ENCODE measurements around the gene PIM3.

PIM3 gene

DNA sequence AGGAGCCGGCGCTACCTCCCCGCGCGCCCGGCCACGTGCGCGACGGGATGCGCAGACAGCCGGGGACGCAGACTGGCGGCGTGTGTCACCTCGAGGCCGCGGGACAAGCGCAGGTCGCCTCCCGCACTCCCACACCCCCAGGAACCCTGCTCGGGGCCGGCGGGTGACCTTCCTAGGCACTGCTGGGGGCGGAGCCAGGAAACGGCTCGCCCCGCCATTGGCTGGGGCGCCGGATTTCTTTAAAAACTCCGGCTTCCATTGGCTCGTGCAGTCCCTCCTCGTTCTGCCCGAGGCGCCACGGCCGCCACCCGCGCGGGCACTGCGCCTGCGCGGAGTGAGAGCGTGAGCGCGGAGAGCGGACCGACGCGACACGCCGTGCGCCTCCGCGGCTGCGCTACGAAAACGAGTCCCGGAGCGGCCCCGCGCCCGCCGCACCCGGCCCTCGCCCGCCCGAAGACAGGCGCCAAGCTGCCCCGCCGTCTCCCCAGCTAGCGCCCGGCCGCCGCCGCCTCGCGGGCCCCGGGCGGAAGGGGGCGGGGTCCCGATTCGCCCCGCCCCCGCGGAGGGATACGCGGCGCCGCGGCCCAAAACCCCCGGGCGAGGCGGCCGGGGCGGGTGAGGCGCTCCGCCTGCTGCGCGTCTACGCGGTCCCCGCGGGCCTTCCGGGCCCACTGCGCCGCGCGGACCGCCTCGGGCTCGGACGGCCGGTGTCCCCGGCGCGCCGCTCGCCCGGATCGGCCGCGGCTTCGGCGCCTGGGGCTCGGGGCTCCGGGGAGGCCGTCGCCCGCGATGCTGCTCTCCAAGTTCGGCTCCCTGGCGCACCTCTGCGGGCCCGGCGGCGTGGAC lies at the start of gene PIM3:
Gene PIM3, plus strand, starts transcription at position 614 of the 846 bp plus-strand sequence. Its CDS starts 176 bp downstream, at position 790.
- peak; percentile 95 for DNase-seq (ENCODE audit: low spot score)

DNA sequence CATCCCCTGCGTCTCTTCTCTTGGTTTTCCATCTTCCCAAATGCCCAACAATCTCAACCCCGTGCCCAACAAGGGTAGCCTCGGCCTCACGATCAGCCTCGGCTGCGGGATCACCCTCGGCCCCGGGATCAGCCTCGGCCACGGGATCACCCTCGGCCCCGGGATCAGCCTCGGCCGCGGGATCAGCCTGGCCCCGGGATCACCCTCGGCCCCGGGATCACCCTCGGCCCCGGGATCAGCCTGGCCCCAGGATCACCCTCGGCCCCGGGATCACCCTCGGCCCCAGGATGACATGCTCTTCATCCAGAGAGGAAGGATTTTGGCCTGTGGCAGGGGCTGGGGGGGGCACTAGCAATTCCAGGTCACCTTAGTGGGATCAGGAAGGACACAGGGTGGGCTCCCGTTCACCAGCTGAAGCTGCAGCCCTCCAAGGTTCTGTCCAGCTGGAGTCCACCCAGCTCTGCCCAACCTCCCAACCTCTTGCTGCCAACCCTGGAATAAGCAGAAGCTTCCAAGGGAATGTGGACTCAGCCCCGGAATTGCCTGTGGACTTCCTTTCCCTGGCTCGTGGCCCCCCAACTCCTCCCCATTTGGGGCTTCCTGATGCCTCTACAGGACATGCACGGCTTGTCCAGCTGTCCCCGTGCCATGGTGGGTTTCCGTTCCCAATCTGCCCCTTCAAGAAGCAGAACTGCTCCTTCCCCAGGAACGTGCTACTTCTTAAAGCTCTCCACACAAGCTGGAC lies 48.5 kb upstream of the PIM3 start:
- DNase-seq (ENCODE audit: low spot score) = no peak

DNA sequence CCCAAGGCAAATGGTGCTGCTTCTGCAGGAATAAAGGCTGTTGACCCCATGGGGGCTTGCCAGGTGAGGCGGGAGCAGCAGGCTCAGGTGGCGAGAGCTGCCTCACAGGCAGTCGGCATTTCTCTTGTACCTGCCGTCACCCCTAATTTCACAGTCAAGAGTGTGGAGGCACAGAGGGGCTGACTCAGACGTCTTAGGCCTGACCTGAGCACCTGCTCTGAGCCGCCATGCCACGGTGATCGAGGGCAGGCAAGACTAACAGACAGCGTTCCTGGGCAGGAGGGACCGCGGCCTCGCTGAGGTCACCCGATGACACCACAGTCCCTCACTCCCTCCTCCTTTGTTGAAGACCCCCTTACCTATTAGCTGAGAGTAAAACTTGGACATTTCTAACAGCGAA lies 47.5 kb upstream of the PIM3 start:
- DNase-seq (ENCODE audit: low spot score) = no peak

DNA sequence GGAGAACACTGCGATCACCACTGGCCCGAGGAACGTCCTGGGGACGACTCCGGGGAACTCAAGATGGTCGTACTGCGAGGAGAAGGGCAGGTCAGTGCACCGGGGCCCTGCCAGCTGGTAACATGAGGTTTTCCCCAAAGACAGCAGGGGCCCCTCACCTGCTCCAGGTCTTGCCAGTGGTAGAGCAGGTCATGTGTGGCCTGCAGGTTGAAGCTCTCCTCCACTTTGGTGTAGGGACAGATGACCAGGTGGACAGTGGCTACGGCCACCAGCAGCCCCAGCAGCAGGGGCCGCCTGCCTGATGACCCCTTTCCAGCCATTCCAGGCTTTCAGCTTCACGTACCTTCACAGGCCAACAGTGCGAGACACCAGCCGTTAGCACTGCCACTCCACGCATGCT lies 47.1 kb upstream of the PIM3 start:
- DNase-seq (ENCODE audit: low spot score) = no peak

DNA sequence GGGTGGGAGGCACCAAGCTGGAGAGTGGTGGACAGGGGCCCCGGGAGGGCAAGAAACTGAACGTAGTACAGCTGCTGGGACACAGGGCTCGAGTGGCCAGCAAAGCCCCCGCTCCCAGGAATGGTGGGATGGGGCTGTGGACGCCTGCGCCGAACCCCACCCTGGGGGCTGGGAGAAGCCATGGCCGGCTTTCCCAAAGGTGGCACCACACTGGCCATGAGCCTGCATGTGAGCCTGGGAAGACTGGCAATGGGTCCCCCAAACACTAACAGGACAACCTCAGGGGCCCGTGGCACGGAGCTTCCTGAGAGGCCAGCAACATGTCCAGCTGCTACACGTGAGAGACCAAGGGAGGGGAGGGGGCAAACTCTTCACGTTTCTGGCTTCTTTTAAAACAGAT lies 46.3 kb upstream of the PIM3 start:
- DNase-seq (ENCODE audit: low spot score) = no peak

DNA sequence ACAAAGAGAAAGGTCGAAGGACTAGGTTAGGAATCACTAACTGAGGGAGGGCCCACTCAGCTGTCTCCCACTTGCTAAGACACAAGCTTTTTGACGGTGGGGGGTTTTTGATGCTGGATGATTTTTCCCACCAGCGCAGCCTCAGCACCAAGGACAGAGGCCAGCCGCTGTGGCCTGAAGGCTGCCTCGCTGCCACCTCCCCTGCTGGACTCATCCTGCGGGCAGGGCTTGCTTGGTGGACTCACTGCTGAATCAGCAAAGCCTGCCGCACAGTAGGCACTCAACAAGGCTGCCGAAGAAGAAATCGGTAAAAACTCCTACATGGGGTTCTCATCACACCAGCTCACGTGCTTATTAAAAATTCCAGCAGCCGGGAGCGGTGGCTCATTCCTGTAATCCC lies 45.0 kb upstream of the PIM3 start:
- no peak for DNase-seq (ENCODE audit: low spot score)

DNA sequence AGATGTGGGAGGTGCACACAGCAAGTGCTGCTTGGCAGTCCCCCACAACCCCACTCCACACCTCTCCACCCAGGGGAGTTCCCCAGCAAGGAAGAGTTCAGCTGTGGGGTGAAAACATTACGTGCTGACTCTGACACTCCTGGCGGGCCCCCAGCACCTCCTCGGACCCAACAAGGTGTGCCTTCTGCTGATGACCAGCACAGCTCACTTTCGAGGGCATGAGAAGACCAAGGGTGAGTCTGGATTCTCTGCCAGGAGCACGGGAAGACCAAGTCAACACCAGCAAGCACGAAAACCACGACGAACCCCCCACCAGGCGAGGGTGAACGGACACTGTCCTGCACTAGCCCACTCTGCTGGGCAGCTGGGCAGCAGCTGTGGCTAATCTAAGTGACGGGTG lies 43.7 kb upstream of the PIM3 start:
- DNase-seq (ENCODE audit: low spot score) = no peak

DNA sequence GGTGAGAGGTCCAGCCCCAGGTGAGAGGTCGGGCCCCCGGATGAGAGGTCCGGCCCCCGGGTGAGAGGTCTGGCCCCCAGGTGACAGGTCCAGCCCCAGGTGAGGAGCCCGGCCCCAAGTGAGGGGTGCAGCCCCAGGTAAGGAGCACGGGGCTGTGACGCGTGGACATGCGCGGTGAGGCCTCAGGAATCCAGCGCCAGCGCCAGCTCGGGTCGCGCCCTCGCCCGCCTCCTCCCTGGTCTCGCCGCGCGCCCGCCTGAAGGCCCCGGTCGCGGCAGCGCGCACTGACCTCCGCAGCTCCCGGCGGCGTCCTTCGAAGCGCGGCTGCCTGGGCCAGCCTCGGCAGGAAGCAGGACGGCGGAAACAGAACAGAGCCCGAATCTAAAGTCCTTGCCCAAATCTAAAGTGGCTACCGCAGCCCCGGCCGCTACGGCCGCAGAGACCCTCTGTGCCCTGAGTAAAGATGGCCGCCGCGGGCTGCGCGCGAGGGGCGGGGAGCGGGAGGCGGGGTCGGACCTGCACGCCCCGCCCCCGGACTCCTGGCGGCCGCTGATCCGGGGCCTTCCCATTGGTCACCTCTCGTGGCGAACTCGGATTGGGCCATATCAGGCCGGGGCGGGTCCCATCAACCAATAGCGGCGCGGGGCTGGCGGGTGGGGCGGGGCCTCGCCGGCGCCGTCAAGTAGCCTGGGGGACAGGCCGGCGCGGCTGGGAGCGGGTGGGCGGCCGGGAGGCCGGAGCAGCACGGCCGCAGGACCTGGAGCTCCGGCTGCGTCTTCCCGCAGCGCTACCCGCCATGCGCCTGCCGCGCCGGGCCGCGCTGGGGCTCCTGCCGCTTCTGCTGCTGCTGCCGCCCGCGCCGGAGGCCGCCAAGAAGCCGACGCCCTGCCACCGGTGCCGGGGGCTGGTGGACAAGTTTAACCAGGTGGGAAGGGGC lies 42.3 kb upstream of the PIM3 start, which contains the start of the genes ALG12 and CRELD2:
Gene ALG12, minus strand, starts transcription at position 465 of the 937 bp plus-strand sequence. CDS start 4,673 bp downstream, outside the sequence.
Gene CRELD2, plus strand, starts transcription at position 661 of the 937 bp plus-strand sequence. Its CDS starts 136 bp downstream, at position 797.
- peak; percentile 99 for DNase-seq (ENCODE audit: low spot score)

DNA sequence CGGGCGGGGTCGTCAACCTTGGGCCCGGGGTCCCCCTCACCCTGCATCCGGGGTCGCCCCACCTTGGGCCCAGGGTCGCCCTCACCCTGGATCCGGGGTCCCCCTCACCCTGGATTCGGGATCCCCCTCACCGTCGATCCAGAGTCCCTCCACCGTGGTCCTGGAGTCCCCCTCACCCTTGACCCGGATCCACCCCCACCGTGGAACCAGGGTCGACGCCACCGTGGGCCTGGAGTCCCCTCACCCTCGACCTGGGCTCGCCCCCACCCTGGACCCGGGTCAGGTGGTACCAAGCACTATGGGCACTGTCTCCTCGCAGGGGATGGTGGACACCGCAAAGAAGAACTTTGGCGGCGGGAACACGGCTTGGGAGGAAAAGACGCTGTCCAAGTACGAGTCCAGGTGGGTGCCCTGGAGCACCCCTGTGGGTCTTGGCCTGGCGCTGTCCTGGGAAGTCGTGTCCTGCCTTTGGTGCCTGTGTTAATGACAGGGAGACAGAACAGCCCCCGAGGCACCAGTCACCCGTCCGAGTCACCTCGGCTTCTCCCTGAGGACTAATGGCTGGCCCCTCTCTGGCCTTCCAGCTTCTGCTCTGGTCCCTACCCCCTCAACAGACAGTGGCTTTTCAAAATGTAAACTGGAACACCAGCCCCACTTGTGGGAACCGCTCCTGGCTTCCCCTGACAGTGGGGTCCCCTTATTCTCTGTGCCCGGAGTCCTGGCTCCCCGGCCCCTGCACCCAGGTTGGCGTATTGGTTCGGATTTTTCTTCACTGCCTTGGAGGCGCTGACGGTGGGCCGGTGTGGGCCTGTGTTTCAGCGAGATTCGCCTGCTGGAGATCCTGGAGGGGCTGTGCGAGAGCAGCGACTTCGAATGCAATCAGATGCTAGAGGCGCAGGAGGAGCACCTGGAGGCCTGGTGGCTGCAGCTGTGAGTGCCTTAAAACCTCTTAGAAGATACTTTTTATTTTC lies 41.4 kb upstream of the PIM3 start:
- no peak for DNase-seq (ENCODE audit: low spot score)

DNA sequence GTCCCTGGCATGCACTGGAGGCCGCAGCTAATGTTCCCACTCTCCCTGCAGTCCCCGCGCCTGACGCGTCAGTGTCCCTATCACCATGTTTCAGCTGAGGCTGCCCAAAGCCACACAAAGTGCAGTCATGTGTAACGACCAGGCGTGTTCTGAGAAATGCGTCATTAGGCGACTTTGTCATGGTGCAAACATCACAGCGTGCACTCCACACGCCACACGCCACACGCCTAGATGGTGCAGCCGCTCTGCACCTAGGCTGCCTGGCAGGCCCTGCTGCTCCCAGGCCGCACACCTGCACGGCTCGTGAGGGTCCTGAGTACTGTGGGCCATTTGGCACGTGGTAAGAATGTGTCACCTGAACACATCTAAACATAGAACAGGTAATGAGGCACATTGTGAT lies 39.7 kb upstream of the PIM3 start:
- DNase-seq (ENCODE audit: low spot score) = no peak

DNA sequence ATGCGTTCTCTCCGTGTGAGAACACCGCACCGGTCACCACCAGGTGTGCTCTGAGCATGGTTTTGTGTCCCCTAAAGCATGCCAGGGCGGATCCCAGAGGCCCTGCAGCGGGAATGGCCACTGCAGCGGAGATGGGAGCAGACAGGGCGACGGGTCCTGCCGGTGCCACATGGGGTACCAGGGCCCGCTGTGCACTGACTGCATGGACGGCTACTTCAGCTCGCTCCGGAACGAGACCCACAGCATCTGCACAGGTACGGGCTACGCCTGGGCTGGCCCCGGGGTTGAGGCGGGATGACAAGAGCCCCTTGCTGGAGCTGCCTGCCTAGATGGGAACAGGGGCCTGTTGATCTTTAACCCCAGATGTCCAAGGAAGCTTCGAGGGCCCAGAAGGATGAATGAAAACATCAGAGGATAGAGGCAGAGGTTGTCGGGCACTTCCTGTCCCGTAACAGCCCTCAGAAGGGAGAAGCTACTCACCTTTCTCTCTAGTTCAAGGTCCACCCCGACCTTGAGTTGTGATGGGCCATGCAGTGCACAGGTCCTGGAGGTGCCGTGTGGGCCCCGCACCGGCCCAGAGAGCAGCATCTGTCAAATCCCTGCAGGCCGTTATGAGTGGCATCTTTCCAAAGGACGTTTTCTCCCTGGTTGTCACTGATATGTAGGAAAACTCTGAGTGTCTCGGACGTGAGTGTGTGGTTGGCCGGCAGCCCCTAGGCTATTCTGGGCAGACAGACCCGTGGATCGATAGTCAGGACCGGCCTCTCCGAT lies 38.9 kb upstream of the PIM3 start:
- no peak for DNase-seq (ENCODE audit: low spot score)

DNA sequence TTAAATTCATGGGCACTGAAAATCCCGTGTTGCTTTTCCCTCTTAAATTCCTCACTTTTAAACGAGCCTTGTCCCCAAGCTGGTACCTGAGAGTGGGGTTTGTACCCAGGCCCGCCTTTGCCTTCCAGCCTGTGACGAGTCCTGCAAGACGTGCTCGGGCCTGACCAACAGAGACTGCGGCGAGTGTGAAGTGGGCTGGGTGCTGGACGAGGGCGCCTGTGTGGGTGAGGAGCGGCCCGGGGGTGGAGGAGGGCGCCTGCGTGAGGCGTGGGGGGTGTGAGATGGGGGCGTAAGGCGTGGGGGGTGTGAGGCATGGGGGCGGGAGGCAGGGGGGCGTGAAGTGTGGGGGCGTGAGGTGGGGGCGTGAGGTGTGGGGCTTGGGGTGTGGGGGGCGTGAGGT lies 38.1 kb upstream of the PIM3 start:
- no peak for DNase-seq (ENCODE audit: low spot score)

DNA sequence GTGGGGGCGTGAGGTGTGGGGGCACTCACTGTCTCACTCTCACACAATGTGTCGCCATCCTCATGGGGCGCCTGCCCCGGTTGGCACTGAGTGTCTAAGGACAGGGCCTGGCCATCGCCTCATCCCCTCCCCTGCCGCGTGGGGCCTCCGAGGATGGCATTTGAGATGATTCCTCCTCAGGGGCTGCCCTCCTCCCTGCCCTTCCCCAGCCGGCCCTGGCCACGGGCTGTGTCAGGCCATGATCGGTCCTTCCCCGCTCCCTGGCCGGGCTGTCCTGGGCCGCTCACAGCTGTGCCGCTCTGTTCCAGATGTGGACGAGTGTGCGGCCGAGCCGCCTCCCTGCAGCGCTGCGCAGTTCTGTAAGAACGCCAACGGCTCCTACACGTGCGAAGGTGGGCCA lies 37.6 kb upstream of the PIM3 start:
- DNase-seq (ENCODE audit: low spot score) = no peak

DNA sequence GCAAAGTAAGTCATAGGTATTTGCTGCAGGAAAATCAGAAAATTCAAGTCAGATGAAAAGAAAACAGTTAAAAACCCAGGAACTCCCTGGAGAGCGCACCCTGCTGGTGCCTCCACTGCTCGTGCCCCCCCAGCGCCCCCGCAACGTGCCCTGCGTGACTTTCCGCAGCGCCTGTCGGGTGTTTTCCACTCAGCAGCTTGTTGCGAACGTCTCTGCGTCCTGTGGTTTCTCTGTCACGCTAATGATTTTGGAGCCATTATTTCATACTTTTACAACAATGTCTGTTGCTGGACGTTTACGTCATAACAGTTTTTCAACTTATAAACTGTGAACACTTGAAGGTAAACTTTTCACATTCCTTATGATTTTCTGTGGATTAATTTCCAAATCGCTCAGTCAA lies 37.1 kb upstream of the PIM3 start:
- no peak for DNase-seq (ENCODE audit: low spot score)

DNA sequence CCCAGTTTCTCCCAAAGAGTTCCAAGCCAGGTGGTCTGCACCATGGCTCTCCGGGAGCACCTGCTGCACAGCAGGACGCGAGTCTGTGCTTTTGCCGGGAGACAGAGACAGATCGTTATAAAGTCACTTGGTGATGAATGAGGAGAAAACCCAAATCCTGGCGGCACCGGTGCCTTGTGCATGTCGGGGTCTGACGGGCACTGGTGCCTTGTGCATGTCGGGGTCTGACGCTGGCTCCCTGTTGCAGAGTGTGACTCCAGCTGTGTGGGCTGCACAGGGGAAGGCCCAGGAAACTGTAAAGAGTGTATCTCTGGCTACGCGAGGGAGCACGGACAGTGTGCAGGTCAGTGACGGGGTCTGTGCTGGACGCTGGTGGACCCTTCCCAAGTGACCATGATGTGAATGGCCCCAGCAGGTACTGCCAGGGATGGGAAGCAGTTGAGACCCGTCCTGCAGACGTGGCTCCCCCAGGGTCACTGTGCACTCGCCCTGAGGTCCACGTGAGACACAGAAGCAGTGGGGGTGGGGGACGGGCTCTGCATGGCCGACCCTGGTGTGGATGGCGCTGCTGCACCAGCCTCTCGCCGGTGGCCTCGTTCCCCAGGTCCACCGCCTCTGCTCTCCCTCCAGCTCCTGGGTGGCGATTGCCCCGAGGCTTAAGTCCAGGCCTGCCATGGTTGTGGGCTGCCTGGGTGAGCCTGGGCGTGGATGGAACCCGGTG lies 36.3 kb upstream of the PIM3 start:
- no peak for DNase-seq (ENCODE audit: low spot score)

DNA sequence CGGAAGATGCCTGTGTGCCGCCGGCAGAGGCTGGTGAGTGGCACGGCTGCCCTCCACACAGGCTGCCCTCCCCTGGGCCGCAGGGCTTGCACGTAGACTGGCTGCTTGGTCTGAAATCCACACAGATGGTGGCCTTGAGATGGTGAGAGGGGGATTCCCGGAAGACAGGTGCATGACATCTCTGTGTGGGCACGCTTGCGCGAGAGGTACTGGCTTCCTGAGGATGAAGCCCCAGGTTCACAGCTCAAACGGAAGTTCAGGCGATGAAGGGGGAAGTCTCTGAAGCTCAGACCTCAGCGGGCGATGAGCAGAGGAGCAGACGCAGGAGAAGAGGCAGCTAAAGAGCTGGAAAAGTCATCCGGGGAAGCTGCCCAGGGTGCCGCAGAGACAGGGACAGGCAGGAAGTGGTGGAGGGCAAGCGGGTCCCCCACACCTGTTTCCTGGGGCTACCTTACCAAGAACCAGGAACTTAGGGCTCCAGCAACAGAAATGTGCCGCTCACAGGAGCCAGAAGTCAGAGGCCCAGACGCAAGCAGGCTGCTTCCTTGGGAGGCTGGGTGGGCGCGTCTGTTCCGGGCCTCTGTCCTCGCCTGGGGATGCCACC lies 34.9 kb upstream of the PIM3 start:
- no peak for DNase-seq (ENCODE audit: low spot score)

DNA sequence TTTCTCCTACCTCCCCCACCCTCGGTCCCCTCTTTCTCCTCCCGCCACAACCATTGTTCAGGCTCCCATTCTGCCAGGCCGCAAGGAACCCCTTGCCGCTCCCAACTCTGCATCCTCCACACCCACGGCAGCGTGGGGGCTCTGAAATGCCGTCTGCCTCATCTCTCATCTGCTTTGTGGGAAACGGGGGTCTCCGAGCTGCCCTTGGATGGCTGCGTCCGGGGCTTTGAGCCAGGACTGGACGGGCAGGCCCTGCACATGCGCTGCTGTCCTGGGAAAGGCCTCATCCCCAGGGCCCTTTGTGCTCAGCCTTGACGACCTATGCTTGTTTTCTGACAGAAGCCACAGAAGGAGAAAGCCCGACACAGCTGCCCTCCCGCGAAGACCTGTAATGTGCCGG lies 33.7 kb upstream of the PIM3 start:
- DNase-seq (ENCODE audit: low spot score) = no peak

DNA sequence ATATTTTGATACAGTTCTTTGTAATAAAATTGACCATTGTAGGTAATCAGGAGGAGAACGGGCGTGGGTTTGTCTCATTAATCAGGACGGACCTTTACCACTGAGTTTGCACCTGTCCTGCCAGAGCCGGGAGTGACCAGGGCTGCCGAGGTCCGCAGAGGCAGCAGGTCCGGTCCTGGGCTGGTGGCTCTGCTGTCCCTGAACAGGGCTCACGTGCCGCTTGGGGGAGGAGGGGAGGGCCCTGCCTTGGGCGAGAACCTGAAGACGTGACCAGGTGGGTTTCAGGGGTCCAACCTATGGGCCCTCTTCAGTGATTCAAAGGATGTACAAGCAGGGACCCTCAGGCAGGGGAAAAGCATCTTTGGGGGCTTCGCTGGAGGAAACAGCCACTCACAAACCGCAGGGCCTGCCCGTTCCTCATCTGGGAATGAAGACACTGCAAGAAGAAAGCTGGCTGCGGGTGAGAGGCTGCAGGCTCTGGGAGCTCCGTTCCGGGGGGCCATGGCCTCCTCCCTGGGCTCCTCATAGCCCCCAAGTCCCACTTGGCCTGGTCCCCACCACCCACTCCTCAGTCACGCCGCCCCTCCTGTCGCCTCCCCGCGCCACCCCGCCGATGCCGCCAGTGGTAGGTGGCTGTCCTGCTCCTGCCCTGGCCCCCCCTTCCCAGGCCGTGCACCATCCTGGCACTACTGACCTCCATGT lies 32.9 kb upstream of the PIM3 start:
- no peak for DNase-seq (ENCODE audit: low spot score)

DNA sequence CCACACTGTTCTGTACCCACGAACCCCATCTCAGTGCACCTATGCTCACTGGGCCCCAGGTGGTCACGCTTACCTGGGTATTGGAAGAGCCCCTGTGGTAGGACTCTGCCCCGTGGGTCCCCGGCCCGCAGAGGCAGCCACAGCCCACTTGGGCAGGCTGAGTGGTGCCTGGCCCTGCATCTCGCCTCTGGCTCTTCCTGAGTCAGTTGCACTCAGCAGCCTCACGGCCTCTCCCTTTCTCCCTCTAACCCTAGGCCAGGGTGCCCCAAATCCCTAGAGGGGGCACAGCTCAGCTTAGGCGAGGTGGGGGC lies 32.4 kb upstream of the PIM3 start:
- no peak for DNase-seq (ENCODE audit: low spot score)
